ENCODE measurements around the gene SVEP1.

- no peak for TF ChIP-seq POLR2A (IDR thresholded peaks at IDR 0.05)
- TF ChIP-seq CTCF (IDR thresholded peaks at IDR 0.05) = no peak
- no peak for TF ChIP-seq POLR2AphosphoS5 (IDR thresholded peaks at IDR 0.05)
Observed at GRCh38 chr9:110601098-110601497, 21.6 kb upstream of the SVEP1 start.
